HG03439 (cell line): ENCODE measurements around the gene LIN7A.

ENCODE experiments used
- ATAC-seq: cut with Tn5 transposase; IDR thresholded peaks from one replicate; pipeline ENCODE4 v1.9.1; 2021; ENCODE audit warnings: mild to moderate bottlenecking, moderate library complexity; ENCODE audit not compliant: unreplicated experiment

Gene LIN7A

DNA sequence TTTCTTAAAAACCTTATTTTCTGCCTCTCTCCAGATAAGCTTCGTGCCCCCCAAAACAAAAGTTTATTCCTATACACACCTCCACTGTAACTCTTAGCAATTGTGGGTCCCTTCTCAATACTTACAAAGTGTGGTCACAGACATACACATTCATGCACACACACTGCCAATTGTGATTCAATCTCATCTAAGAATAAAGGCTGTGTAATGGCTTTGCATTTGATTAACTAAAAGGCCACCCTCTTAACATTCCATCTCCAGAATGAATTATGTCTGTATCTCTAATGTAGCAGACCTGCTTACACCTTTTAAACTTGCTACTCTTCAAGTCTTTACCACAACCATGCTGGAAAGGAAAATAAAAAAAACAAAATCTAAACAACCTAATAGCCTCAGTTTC is 171.5 kb downstream of the LIN7A start:
- ATAC-seq: no peak

DNA sequence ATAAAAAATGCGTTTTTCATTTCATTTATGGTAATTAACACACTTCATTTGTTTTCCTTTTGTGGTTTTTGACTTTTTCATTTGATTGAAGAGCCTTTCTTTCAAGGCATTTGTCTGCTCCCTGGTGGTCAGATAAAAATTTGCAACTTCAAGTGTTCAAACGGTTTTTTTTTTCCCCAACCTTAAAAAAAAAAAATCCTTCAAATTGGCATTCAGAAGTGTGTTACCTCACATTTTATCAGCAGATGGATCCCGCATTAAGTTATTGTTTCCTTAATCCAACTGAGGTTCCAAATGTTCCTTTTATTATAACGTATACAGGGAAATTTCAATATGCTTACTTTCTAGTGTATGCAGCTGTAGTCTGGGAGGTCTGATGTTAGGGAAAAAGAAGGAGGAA is 173.9 kb downstream of the LIN7A start:
- ATAC-seq: no peak

GRCh38 chr12:80761838-80762237 is 175.9 kb downstream of the LIN7A start:
- ATAC-seq: no peak

DNA sequence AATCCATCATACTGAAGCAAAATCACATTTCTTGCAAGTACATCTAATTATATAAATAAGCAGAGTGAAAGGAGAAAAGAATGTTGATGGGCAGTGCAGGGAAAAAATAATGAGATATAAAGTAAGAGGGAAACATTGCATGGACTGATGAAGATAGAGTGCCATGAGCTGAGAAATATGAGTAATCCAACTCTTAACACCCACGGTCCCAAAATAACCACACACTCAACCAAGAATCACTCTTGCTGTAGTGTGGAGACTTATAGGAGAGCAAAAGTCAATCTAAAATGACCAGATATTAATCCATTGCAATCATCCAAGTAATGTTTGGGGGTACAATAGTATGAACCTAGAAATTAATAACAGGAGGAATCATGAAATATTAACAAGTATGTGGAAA is 180.9 kb downstream of the LIN7A start:
- ATAC-seq: peak; percentile 71

GRCh38 chr12:80754274-80754673 is 183.5 kb downstream of the LIN7A start:
- ATAC-seq: no peak

DNA sequence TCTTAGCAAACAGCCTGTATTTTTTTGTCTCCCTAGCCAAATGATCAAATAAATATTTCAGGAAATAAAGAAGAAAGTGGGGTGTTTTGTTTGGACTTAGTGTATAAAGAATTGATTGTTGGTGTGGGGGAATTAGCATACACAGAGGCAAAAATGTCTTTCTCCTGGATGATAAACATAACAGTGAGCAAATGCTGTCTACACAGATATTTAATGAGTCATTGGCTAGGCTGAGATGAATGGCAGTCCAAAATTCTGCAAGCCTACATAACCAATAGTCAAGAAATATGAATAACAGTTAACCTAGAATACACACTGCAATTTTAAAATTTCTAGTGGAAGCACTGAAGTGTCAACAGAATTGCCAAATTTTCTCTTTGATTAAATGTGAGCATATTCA is 185.3 kb downstream of the LIN7A start:
- ATAC-seq: no peak

GRCh38 chr12:80749456-80749855 is 188.3 kb downstream of the LIN7A start:
- ATAC-seq: no peak

GRCh38 chr12:80747800-80748199 is 189.9 kb downstream of the LIN7A start:
- no peak for ATAC-seq

GRCh38 chr12:80745851-80746505 is 191.8 kb downstream of the LIN7A start:
- ATAC-seq: no peak
